Thyroid gland (tissue), 4 donors: ENCODE measurements around the gene FOXO3B. TPM values are rescaled to one million over a fixed set of nuclear protein-coding genes. Genes with fewer than 3 reads are reported as not detected.
A peak's percentile ranks its signal among the peaks of the same experiment; 100 is the strongest.
"Not testable (repeated sequence)": the region's sequence is repeated elsewhere in the genome, so short reads cannot be mapped to it uniquely, and the experiment has no call there.

ENCODE experiments used
- DNase-seq, 2 donors: peaks; one replicate each; pipeline ENCODE4 v3.0.0-alpha.2; 2019
- H3K27ac ChIP-seq, 3 donors: fragments of 200-600 bp; sonication (generic); 1 replicate in 2 of 3; 2 replicates in 1 of 3; pipeline ENCODE4 v1.5.1; 2016 to 2019; ENCODE audit warnings: mild to moderate bottlenecking in 1 of 3, moderate library complexity in 1 of 3
- H3K27me3 ChIP-seq: fragments of 200-600 bp; sonication (generic); one replicate; pipeline ENCODE4 v1.5.1; 2019
- H3K36me3 ChIP-seq, 2 donors: fragments of 200-600 bp; sonication (generic); one replicate each; pipeline ENCODE4 v1.5.1; 2016 to 2019
- H3K4me1 ChIP-seq, 2 donors: fragments of 200-600 bp; sonication (generic); one replicate each; pipeline ENCODE4 v1.5.1; 2017 to 2019
- H3K4me3 ChIP-seq, 3 donors: fragments of 200-600 bp; sonication (generic); replicated peaks in 1 of 3; 1 replicate in 2 of 3; 2 replicates in 1 of 3; pipeline ENCODE4 v1.5.1; 2016; ENCODE audit warnings: mild to moderate bottlenecking in 1 of 3
- H3K9me3 ChIP-seq: fragments of 200-600 bp; sonication (generic); one replicate; pipeline ENCODE4 v1.5.1; 2017
- POLR2A ChIP-seq, 2 donors: fragments of 450-650 bp; IDR thresholded peaks; one replicate each; pipeline ENCODE4 v1.6.1; 2017; ENCODE audit warnings: antibody characterized with exemption in 2 of 2, mild to moderate bottlenecking in 2 of 2, moderate library complexity in 1 of 2
- WGBS, 2 donors: methylation state at CpG; one replicate each; pipeline ENCODE4 v1.1.5; 2017; 5-methylcytosine and 5-hydroxymethylcytosine counted together
- intact Hi-C: fragments of 100-400 bp; cut with DNase I; formaldehyde crosslinking; loops from one replicate; pipeline ENCODE4 v1.15.1; 2023
- total RNA-seq, 4 donors: library from RNA; depleted of rRNA; stranded (reverse); fragments of >200 nt; gene quantifications; one replicate each; pipeline ENCODE4 v1.2.3, GENCODE V29; 2016
- TF ChIP-seq, protein P1 (sequence below), 6 experiments: fragments of 200-600 bp in 3 of 6; fragments of 450-650 bp in 3 of 6; sonication (generic) in 3 of 6; IDR thresholded peaks; one replicate each; pipeline ENCODE4 v1.5.1; 2016 to 2019; ENCODE audit warnings: antibody characterized with exemption in 6 of 6, mild to moderate bottlenecking in 2 of 6, inconsistent platforms in 1 of 6, moderate library complexity in 1 of 6

The FOXO3B gene
- 10 to 100 TPM in 2 of 4 donors, 1 to 10 TPM in 2; 4.2 to 12.1 (median 9.7) TPM for total RNA-seq

DNA sequence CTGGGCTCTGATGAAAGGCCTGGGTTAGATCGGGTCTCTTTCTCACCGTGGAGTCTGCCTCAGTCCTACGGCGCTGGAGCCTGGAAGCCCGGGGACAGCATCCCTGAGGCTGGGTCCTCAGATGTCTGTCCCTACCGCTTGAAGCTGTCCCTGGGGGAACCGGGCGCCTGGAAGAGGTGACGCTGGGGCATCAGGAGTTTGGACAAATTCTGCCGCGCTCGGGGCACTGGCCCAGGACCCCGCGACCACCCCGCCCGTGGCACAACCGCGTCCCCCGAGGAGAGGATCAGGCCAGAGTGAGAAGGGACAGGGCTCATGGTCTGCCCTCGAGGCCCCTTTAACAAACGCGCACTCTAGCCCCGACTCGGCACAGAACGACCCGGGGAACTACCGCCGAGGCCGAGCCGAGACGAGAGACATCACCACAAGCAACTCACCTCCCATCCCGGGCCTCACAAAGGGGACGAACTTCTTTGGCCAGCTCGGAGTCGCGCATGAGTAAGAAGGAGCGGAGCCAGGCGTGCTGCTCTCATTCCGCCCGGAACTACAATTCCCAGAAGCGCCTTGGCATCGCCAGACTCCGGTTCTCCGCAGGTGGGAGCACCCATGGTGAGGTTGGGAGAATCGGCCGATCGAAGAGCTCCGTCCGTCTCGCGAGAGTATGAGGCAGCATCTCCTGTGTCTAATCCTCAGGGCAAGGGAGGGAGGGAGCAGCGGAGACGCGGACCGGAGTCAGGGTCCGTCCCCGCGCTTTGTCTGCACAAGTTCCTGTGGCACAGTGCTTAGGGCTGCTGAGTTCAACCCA lies at the start of gene FOXO3B:
TSS of gene FOXO3B (minus strand) at position 548 of the 805 bp plus-strand sequence. CDS start 663 bp downstream, outside the sequence.
- 2% methylated on average over 10 of the region's 58 CpGs; no CpG with 5 or more reads in 1 of the 2 donors for WGBS, 2 donors
- H3K27ac ChIP-seq, H3K4me1 ChIP-seq, intact Hi-C loops, H3K36me3 ChIP-seq, H3K27me3 ChIP-seq, H3K9me3 ChIP-seq: not testable (repeated sequence)
- DNase-seq: peak; percentile 56 to 86
- peak within 1 kb of the TSS in 2 of 3 donors; percentile 8 to 34 for H3K4me3 ChIP-seq

DNA sequence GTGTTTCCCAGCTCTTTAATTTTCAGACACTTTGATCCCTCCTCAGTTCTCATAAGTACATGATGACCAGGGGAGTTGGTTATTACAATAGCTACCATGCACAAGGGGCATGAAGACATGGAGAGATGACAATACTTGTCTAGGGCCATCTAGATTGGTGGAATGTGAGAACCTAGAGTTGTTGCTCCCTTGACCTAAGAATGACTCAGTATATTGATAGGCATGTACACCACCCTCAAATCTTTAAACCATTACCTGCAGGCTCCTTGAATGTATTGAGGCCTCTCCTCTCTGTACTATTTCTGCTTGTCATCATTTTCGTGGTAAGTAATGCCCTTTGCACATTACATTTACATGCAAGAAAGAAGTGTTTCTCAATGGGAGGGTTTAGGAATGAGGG lies 41.4 kb upstream of the FOXO3B start:
- H3K4me3 ChIP-seq, H3K27me3 ChIP-seq, H3K27ac ChIP-seq, H3K36me3 ChIP-seq, DNase-seq, intact Hi-C loops, H3K9me3 ChIP-seq: not testable (repeated sequence)
- peaks cover 10 to 11% of the 10 kb centered on the region in 2 donors for H3K4me1 ChIP-seq
- WGBS, 2 donors: 89 to 94% methylated on average over 1 of the region's 1 CpG

DNA sequence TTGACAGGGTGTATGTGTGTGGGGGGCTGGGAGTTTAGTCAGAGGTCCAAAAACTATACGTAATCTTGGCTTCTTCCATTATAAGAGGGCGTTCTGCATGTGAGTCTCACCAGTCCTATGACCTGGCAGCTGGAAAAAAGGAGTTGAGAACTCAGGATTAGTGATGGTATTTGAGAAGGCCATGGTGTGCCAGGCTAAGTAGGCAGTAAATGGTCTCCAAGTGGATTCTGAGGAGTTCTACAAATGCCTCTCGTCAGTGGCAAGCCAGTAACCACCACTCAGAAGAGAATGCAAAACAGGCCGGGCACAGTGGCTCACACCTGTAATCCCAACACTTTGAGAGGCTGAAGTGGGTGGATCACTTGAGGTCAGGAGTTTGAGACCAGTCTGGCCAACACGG lies 40.5 kb upstream of the FOXO3B start:
- Histone ChIP-seq H3K27ac (peak overlapping the region in 2 of 3 donors; percentile 24 to 65), H3K4me1 (peaks cover 10 to 11% of the 10 kb centered on the region in 2 donors)
- intact Hi-C loops, H3K27me3 ChIP-seq, H3K36me3 ChIP-seq, H3K9me3 ChIP-seq, H3K4me3 ChIP-seq: not testable (repeated sequence)
- DNase-seq: peak; percentile 53 to 58
- WGBS, 2 donors: 44 to 49% methylated on average over 4 to 5 of the region's 5 CpGs

DNA sequence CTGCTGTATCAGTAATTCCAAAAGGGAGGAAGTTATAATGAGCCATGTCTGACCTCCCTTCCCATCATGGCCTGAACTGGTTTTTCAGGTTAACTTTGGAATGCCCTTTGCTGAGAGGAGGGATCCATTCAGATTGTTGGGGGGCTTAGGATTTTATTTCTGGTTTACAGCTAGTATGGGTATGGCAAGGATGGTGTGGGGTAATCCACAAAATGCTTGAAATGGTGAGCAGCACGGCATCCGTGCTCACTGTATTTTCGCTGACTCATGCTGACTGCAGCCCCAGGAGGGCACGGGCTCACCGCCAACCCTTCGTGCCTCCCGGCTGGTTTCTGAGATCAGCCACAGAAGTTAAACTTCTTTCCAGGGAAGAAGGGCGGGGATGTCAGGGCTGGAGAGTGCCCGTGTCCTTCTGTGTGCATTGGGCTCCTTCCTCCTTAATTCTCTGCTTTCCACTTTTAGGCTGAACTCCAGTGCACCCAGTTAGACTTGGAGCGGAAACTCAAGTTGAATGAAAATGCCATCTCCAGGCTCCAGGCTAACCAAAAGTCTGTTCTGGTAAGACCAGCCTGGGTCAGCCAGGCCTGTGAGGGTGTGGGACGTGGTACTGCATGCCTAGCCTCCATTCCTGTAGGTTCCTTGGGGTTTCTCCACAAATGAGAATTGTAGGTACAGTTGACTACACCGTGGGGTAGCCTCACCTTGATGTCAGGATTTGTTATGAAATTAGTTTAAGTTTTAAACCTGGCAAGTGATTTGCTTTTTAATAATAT lies 39.8 kb upstream of the FOXO3B start:
- TF ChIP-seq POLR2A (IDR thresholded peaks at IDR 0.05): peak in 1 of 2 donors; percentile 37
- H3K4me3 ChIP-seq, intact Hi-C loops, DNase-seq, H3K36me3 ChIP-seq, H3K27me3 ChIP-seq, H3K9me3 ChIP-seq: not testable (repeated sequence)
- 29 to 53% methylated on average over 2 to 3 of the region's 12 CpGs for WGBS, 2 donors
- Histone ChIP-seq H3K27ac (peak overlapping the region; percentile 61 to 79 (median 65)), H3K4me1 (peaks cover 10 to 11% of the 10 kb centered on the region in 2 donors)

DNA sequence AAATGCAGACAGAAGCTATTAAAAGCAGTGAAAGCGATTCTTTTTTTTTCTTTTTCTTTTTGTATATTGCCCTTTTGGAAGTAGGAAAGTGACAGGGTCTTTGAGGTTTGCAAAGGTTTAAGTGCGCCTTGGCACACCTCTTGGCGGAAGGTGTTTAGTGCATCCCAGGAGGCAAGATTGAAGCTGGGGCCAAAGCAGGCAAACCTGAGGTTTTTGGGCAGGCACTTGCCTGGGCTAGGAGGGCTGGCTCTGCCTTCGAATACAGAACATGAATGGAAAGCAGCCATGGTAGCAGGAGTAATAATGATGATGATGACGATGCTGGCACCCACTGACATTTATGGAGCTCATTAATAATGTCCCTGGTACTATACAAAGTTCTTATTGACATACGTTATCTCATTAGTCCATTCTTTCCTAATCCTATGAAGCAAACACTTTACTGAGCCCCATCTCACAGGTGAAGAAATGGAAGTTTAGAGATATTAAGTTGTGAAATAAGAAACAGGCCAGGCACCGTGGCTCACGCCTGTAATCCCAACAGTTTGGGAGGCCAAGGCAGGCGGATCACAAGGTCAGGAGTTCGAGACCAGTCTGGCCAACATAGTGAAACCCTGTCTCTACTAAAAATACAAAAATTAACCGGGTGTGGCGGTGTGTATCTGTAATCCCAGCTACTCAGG lies 37.5 kb upstream of the FOXO3B start:
- peak overlapping the region; percentile 44 to 78 (median 71) for H3K27ac ChIP-seq

DNA sequence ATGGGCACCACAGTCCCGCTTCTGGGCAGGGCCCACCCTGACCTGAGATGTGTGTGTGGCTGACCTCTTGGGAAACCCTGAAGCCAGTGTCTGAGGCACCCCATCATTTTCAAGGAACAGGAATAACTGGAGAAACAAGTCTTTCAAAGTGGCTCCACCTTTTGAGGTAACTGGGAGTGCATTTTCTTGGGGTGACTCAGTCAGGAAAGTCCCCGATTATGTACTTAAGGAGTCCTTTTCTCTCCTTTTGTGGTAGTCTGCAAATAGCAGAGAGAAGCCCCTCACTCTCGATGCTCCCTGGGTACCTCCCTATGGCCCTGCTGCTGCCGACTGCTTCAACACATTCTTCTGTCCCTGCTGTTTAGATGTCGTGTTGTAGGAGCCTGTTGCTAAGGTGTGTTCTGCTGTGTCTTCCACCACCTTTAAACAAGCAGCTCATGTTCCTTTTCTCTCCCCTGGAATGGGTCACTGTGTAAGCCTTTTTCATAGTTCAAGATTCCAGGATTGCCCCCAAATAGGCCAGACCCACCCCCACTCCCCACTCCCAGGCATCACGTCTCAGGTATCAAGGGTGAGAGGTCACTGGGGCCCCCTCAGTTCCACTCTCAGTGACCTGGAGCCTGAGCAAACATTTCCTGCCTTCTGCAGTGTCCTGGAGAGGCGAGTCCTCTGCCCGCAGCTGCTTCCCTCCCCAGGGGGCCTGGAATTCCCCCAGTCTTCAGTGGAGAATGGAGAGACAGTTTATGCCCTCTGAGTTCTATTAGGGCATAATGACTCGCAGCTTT lies 36.7 kb upstream of the FOXO3B start:
- intact Hi-C loops, H3K9me3 ChIP-seq, H3K27me3 ChIP-seq, H3K4me3 ChIP-seq, H3K36me3 ChIP-seq: not testable (repeated sequence)
- 29 to 31% methylated on average over 8 of the region's 9 CpGs for WGBS, 2 donors
- peak; percentile 43 to 47 for DNase-seq
- H3K27ac ChIP-seq: peak overlapping the region; percentile 44 to 78 (median 71)
- H3K4me1 ChIP-seq: peaks cover 10 to 11% of the 10 kb centered on the region in 2 donors

More for the DNA sequence above, 37.5 kb upstream of the FOXO3B start:
- peak in 1 of 2 donors; percentile 8 for DNase-seq
- H3K9me3 ChIP-seq, intact Hi-C loops, H3K4me3 ChIP-seq, H3K36me3 ChIP-seq, H3K27me3 ChIP-seq: not testable (repeated sequence)
- H3K4me1 ChIP-seq: peaks cover 10 to 11% of the 10 kb centered on the region in 2 donors
- 83 to 91% methylated on average over 12 of the region's 12 CpGs for WGBS, 2 donors

DNA sequence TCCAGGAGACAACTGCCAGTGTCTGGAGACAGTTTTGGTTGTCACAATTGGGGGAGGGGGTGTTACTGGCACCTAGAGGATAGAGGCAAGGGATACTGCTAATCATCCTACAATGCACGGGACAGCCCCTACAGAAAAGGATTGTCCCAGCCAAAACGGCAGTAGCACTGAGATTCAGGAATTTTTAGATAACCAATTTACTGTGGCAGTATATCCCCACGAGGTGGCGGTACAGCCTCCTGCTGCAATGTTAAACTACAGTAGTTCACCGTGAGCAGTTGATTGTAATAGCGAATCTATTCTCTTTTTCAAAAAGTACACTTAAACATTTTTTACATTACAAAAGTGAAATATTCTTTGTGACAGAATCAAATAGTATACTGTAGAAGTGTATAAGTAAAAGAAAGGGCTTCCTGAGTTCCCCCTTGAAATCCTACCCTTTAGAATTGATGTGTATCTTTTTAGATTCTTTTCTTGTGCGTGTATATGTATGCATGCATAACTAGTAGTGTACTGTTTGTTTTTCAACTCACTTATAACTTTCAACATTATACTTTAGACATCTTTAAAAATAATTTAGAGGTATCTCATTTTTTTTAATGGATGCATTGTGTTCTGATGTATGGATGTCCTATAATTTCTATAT lies 30.4 kb upstream of the FOXO3B start:
- TF ChIP-seq, protein P1, sequence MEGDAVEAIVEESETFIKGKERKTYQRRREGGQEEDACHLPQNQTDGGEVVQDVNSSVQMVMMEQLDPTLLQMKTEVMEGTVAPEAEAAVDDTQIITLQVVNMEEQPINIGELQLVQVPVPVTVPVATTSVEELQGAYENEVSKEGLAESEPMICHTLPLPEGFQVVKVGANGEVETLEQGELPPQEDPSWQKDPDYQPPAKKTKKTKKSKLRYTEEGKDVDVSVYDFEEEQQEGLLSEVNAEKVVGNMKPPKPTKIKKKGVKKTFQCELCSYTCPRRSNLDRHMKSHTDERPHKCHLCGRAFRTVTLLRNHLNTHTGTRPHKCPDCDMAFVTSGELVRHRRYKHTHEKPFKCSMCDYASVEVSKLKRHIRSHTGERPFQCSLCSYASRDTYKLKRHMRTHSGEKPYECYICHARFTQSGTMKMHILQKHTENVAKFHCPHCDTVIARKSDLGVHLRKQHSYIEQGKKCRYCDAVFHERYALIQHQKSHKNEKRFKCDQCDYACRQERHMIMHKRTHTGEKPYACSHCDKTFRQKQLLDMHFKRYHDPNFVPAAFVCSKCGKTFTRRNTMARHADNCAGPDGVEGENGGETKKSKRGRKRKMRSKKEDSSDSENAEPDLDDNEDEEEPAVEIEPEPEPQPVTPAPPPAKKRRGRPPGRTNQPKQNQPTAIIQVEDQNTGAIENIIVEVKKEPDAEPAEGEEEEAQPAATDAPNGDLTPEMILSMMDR (IDR thresholded peaks at IDR 0.05): peak in 5 of 6 experiments; percentile 42 to 66 (median 45)
- H3K4me3 ChIP-seq, H3K27me3 ChIP-seq, H3K4me1 ChIP-seq, H3K27ac ChIP-seq, intact Hi-C loops, H3K9me3 ChIP-seq, H3K36me3 ChIP-seq: not testable (repeated sequence)
- peak; percentile 82 to 83 for DNase-seq
- WGBS, 2 donors: 14 to 17% methylated on average over 6 to 7 of the region's 7 CpGs

DNA sequence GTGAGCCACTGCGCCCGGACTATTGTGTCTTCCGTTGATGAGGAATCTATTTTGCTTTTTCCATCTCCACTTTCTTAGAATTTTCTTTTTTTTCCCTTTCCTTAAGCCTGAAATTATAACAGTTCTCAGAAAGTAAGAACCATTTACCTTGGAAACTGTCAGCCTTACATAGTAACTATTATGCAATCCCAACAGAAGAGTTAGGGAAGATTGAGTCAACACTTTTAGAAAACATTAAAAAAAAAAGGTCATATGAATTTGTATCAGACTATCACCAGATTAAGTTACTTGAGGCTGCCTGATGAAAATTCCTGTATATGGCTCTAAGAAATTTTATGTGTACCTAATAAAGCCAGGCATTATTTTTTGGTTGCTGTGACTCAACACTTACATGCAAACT lies 26.1 kb upstream of the FOXO3B start:
- intact Hi-C loops, H3K27ac ChIP-seq: not testable (repeated sequence)

DNA sequence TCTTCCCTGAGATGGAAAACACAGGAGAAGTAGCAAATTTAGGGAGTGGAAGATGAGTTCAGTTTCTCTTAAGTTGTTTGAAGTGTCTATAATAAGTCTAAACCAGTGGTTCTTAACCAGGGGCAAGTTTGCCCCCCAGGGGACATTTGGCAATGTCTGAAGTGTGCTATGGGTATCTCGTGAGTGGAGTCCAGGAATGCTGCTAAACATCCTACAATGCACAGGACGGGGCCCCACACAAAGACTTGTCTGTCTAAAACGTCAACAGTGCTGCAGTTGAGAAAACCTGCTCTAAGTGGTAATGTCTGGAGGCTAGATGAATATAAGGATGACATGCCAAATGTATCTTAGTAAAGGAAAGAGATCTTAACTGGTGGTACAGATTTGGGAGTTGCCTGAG lies 23.8 kb upstream of the FOXO3B start:
- WGBS, 2 donors: 84 to 93% methylated on average over 3 of the region's 3 CpGs
- not testable (repeated sequence) for H3K4me1 ChIP-seq

More for the DNA sequence above, 26.1 kb upstream of the FOXO3B start:
- not testable (repeated sequence) for H3K9me3 ChIP-seq, H3K4me3 ChIP-seq, H3K36me3 ChIP-seq, H3K27me3 ChIP-seq, H3K4me1 ChIP-seq, DNase-seq
- 96 to 97% methylated on average over 3 of the region's 3 CpGs for WGBS, 2 donors

DNA sequence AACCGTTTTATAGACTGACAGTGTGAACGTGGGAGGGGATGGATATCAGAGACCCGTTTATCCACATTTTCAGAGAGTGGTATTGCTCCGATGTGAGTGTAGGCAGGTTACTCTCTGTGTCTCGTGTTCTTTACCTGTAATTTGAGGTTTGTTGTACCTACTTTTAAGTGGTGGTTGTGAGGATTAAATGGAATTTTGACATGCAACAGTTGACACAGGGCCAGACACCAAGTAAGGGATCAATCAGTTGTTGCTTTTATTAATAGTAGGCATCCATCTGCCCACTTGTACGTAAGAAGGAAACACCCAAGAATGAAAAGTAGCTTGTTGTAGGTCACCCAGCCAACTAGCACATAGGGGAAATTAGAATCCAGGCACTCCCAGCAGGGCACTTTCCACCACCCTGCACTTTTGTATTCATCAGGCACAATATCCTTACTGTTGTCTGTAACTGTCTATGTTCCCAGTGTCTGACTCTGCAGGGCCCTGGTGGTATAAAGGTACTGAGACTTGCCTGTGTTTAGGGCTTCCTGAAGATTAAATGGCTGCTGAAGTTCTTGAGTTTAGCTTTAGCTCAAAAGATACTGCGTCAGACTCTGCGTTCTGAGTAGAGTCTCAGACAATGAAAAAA lies 16.5 kb upstream of the FOXO3B start:
- DNase-seq, H3K27me3 ChIP-seq, H3K9me3 ChIP-seq, H3K27ac ChIP-seq, H3K36me3 ChIP-seq, H3K4me1 ChIP-seq, intact Hi-C loops: not testable (repeated sequence)
- WGBS, 2 donors: 56 to 64% methylated on average over 8 of the region's 8 CpGs
- H3K4me3 ChIP-seq: peak overlapping the region in 1 of 3 donors; percentile 47

More for the DNA sequence above, 23.8 kb upstream of the FOXO3B start:
- H3K27me3 ChIP-seq, intact Hi-C loops, H3K9me3 ChIP-seq, H3K4me3 ChIP-seq, H3K36me3 ChIP-seq, DNase-seq, H3K27ac ChIP-seq: not testable (repeated sequence)
